ENCODE results near the gene CRELD2.
"Not testable (repeated sequence)": the region's sequence is repeated elsewhere in the genome, so short reads cannot be mapped to it uniquely, and the experiment has no call there.

The CRELD2 gene

DNA sequence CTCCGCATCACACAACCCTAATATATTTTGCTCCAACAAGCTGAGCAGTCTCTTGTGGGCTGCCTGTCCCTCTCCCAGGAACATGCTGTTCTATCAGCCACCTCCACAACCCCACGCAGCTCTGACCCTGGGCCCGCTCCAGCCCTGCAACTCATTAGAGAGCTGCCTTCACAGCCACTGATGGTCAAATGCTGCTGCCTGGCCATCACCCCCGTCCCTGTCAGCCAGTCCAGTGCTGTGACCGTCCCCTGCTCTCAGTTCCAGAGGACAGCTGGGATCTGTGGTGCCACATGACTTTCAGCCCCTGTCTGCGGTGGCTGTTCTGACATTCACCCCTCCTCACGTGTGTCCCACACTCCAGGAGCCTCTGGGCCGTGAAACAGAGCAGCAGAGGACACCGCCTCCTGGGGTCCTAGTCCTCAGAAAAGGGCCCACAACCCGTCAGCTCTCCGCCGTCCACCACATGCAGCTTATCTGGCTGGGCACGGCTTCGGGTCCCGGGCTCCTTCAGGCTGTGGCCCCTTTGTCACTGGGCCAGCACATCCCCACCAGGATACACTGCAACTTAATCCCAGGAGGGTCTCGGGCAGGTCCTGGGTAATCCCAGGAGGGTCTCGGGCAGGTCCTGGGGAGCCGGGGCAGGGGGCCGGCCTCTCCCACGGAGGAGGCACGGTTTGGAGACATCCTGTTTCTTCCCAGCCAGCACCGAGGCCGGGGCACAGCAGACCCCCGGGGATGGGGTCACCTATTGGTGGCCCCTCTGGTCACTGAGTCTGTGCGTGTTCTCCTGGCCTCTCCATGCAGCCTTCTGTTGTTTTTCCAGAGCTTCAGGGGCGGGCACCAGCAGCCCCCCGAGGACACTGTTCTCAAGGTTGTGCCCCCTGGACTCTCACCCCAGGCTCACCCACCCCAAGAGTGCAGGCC is 15.1 kb downstream of the CRELD2 start:
- no peak for DNase-seq

DNA sequence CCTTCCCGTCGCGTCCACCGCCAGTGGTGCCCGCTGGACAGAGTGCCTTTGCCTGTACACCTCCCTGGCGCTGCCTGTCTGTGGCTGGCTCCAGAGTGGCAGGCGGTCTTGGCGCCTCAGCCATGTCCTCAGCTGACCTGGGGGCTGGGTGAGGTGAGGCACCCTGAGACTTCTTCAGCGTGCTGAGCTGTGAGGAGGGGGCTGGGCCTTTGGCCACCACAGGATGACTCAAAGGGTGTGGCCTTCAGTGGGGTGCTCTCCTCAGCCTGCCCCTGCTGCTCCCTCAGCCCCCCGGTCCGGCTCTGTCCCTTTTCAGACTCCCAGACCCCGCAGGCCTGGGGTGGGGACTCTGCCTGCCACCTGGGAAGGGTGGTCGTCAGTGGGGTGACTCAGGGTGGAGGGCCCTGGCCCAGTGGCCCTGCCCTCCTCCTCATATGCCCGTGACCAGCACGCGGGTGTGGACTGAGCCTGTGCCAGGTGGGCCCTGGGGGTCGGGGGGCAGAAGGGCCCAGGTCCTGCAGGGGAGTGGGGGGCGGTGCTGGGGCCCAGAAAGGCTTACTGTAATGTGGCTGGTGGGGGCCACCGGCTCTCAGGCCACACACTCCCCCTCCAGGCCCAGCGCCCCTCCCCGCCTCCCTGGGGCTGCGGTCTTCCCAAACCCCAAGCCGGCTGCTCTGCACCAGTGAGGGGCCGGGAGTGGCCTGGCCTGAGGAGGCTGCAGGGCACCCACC is 15.9 kb downstream of the CRELD2 start:
- DNase-seq = no peak

DNA sequence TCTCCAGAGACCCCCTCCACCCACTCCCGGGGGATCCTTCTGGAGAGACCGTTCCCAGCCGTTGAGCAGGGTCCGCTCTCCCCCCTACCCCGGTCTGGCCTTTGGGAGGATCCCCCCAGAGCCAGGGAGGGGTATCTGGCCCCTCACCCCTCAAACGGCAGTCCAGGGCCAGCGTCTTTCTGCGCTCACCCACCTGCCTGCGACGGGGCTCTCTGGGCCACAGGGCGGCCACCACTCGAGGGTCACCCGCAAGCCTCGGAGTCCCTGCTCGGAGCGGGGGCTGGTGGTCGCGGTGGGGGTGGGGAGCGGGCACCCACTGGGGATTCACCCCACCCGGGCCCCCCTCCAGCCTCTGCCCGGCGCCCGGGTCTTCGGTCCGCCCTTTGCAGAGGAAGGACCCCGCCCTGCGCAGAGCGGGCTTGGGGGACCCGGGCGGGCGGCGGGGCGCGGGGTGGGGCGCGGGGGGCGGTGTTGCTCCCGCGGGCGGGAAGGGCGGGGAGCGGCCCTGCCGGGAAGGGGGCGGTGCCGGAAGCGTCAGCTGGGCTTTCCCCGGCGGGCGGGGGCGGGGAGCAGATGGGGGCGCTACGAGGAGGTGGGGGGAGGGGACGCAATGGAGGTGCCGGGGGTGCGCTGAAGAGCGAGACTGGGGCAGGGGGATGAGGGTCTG is 16.6 kb downstream of the CRELD2 start:
- DNase-seq = no peak

DNA sequence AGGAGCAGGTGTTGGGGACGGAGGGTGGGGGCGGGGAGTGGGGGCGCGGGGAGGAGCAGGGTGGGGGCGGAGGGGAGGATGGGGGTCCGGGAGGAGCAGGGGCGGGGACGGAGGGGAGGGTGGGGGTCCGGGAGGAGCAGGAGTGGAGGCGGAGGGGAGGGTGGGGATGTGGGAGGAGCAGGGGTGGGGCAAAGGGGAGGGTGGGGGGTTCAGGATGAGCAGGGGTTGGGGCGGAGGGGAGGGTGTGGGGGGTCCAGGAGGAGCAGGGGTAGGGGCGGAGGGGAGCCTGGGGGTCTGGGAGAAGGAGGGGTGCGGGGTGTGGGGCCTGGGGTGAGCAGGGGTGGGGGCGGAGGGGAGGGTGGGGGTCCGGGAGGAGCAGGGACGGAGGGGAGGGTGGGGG is 17.1 kb downstream of the CRELD2 start:
- DNase-seq = no peak

DNA sequence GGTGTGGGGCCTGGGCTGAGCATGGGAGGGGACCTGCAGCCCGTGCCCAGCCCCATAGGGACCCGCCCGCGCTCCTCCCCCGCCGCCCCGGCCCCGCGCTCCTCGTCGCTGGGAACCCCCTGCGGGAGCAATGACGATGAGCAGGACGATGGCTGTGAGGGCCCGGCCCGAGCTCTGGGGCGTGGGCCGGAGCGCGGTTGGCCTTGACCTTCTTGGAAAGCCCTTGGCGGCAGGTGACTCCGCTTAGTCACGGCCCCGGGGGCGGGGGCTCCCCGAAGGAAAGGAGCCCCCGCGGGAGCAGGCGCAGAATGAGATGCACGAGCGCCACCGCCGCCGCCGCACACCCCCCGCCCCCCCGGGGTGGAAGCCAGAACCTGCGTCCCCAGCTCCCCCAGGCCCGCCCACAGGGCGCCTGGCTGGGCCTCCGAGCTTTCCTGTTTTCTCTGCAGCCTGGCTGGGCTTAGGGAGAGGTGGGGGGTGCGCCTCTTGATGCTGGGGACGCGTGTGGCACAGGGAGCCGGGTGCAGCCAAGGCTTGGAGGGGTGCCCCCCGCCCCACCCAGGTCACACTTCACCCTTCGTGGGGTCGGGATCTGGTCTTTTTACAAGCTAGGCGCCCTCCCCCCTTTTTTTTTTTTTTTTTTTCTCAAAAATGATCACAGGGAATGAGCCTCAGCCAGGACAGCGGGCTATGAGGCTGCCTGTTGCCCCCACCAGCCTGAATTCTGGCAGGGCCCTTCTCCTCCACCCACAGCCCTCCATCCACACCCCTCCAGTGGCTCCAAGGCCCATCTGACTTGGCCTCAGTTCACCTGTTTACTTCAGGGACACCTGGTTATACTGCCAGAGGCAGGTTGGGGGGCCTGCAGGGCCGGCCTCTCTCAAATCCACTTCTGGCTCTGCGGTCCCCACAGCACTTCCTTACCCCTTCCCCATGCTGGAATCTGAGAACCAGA is 17.9 kb downstream of the CRELD2 start:
- DNase-seq = peak; percentile 60

DNA sequence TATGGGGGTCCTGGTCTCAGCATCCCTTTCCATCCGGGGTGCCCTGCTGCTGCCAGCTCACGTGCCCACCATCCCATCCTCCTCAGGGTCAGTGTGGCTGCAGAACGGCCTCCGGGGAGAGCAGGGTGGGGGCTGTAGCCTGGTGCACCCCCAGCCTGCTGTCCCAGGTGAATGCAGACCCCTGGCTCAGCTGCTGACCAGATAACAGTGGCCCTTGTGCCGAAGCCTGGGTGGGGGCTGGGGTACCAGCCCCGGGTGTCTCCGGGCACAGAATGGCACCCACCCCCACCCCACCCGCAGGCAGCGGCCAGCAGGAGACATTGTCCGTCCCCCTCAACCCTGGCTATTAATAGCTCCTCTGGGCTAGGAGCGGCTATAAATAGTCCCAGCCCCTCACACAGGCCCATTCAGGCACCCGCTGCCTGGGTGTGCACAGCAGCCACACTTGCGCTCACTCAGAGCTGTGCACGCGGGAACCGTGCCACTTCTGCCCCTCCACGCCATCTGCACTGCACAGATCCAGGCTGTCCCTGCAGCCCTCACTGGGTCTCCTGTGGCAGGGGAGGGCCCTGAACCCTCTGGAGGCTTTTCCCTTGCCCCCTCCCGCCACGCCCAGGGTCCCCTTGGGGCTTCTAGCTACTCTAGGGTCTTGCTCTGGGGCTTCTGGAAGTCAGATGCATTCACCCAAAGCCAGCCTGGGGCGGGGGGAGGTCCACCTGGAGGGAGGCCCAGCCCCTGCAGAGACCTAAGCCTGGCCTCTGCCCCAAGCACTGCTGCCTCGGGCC is 18.7 kb downstream of the CRELD2 start:
- no peak for DNase-seq

DNA sequence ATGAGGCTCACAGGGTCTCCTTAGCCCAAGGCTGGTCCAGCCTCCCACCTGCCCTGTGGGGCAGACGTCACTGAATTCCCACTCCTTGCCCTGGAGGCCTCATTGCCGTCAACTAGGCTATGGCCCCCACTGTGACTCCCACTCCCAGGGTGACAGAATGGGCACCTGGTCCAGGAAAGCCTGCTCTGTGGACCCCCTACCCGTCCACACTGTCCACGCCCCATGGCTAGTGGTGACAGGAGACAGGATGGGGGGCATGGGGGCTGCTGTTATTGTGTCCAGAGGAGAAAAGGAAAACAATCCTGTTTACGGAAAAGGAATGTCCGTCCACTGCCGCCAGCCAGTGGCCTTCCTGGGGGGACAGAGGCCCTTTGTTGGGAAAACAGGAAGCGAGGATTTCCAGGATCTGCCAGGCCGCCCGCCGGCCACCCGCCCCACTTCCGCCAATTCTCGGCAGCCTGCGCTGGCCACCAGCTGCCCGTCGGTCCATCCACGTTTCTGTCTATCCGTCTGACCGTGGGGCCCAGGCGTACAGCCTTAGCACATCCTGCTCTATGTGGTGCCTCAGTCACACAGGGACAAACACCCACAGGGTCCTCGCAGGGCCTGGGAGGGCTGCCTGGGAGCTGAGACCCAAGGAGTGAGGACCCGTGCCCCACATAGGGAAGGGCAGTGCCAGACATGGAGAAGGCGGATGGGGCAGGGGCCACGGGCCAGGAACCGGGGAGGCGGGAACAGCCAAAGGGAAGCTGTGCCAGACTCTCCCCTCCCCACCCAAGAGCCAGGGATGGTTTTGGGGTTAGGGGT is 19.5 kb downstream of the CRELD2 start:
- DNase-seq = no peak

DNA sequence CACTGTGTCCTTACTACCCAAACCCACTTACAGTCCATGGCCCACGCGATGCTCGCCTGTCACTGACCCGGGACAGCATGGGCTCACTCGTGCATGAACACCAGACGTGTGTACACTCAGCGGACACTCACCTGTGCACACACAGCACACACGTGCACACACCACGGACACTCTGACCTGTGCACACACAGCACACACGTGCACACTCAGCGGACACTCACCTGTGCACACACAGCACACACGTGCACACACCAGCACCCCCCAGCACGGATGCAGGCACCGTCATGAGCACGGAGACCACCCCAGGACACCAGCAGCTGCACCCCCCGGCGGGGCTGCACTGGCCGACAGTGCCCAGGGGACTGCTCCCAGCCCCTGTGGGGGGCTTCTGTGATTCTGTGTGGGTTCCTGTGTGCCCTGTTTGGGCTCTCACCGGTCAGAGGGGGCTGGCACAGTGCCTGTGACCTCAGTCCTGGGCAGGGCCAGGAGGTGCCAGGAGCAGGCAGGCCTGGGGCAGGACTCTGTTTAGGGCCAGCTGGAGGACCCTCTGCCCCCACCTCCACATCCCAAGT is 20.2 kb downstream of the CRELD2 start:
- DNase-seq = no peak

DNA sequence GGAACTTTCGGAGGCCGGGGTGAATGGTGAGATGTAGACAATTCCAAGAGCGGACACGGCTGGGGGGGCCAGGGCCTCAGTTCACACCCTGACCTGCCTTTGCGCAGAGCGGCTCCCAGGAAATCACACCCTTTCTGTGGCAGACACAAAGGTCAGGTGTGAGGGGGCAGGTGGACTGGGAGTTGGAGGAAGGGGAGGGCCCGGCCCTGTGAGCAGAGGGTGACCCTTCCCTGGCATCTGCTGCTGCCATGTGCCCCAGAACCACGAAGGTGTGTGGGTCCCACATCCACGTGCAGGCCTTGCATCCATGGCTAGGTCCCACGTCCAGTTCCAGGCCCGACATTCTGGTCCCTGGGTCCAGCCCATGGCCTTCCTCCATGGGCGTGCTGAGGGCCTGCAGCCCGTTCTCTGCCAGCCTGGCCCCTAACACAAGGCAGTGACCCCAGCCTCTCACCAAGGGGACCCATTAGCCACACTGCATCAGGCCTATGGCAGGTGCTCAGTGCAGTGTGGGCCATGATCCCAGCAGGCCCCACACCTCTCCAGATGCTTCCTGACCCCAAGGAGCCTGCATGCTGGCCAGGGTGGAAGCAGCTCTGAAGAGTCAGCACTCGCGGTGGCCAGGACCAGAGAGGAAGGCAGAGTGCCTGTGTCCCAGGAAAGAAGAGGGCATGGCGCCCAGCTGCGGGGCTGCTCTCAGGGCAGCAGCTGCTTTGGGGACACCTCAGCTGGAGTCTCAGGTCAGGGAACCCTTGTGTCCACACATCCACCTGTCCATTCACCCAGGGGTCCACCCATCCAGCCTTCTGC is 23.3 kb downstream of the CRELD2 start:
- DNase-seq = no peak

DNA sequence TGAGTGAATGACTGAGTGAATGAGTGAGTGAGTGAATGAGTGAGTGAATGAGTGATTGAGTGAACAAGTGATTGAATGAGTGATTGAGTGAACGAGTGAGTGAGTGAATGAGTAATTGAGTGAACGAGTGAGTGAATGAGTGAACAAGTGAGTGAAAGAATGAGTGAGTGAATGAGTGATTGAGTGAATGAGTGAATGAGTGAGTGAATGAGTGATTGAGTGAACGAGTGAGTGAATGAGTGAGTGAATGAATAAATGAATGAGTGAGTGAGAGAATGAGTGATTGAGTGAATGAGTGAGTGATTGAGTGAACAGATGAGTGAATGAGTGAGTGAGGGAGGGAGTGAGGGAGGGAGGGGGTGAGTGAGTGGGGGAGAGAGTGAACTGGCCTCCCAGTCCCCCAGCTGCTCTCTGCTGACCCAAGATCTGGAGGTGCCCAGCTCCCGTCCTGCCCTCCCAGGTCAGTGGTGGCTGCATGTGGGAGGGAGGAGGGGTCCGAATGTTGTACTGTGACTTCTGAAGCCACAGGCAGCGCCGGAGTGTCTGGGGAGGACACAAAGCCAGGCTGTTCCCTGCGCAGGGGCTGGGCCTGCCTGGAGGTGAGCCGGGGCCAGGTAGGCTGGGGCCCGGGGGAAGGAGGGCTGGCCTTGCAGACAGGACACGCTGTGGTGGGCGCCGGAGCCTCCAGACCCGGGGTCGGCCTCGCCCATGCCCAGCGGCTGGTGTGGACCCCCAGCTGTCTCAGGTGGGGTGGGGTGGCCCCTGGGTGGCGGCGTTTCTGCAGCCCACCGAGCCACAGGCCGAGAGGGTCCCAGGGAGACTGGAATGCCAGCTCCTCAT is 24.4 kb downstream of the CRELD2 start:
- DNase-seq = no peak

DNA sequence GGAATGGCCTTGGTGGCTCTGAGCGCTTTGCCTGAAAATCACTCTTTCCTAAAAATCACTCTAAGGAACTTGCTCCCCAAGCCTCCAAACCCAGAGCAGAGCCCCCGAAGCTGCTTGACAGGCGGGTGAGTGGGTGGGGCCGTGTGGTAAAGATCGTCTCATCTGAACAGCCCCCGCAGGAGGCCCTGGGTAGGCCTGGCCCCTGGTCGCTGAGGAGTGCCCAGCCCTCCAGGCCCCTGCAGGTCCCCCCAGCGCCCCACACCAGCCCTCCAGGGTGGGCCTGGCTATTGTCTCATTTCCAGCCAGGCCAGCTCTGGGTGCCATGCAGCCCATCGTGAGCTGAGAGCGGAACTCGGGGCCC is 25.0 kb downstream of the CRELD2 start:
- DNase-seq = no peak

DNA sequence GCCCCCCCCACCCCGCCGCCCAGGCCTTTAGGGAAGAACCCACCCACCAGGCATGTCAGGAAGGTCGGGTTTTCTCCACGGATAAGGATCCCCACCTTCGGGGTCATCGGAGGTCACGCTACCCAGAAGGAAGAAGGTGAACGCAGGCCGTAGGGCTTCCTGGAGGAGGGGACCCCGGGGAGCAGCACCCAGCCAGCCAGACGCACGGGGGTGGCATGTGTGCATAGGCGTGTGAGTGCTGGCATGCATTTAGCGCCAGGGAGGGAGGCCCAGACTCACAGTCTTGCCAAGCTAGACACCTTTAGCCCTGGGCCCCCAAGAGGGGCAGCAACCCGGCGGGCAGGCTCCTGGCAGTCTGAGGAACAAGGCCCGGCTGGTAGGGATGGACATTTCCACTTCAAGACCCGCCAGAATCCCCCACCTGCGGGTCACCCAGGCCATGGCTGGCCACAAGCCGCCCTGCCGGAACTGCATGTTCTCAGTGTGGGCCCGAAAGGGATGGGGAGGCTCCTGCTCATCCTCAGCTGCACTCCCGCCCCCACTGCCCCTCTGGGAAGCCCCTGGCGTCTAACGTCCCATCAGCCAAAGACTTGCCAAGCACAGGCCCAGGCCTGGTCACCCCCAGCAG is 25.5 kb downstream of the CRELD2 start:
- DNase-seq = no peak

DNA sequence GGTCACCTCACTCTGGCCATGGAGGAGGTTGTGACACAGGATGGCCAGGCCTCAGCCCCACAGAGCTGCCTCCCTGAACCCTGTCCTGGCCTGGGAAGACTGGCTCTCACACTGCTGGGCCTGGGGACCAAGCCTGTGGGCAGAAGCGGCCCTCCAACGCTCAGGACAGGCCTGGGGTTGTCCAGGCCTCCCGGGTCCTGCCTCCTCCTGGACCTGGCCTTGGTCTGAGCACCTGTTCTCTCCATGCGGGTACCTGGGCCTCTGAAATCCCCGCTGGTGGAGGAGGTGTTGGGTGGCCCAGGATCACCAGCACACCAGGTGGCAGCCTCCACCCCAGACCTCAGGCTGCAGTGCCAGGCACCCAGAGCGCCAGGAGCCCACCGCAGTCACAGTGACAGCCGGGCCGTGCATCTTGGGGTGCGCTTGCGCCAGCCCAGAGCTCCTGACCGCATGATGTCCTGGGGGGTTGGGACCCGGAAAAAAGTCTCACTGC is 26.0 kb downstream of the CRELD2 start:
- DNase-seq = no peak

DNA sequence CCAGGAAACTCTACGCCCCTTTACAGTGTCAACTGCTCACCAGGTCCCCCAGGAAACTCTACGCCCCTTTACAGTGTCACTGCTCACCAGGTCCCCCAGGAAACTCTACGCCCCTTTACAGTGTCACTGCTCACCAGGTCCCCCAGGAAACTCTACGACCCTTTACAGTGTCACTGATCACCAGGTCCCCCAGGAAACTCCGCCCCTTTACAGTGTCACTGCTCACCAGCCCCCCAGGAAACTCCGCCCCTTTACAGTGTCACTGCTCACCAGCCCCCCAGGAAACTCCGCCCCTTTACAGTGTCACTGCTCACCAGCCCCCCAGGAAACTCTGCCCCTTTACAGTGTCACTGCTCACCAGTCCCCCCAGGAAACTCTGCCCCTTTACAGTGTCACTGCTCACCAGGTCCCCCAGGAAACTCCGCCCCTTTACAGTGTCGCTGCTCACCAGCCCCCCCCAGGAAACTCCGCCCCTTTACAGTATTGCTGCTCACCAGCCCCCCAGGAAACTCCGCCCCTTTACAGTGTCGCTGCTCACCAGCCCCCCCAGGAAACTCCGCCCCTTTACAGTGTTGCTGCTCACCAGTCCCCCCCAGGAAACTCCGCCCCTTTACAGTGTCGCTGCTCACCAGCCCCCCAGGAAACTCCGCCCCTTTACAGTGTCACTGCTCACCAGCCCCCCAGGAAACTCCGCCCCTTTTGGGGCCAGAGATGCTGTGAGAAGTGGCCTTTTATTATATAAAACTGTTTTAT is 26.8 kb downstream of the CRELD2 start:
- DNase-seq = not testable (repeated sequence)

DNA sequence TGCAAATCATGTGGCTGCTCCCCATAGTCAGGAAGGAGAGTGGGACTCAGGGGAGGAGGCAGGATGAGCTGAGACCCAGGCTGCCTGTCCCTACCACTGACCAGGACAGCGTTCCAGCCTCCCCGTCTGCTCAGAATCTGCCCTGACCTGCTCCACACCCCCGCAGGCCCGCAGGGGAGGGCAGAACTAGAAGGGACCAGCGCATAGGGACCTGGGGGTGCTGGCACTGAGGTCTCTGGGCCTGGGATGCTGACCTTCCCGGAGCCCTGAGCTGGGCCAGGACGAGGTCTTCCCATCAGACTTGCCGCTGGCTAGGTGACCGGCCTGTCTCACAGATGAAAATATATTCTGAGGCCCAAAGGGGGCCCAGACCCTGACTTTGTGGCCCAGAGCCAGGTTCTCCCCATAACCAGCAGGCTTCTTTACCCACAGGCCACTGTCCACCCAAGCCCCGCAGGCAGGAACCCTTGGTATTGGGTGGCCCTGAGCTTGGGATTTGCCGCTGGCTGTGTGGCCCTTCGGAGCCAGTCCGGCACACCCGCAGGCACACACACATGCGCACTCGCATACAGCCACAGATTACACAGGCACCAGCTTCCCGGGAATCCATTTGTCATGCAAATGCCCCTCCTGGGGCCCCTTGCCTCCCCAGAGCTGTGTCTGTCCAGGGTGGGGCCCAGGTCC is 28.3 kb downstream of the CRELD2 start:
- no peak for DNase-seq

DNA sequence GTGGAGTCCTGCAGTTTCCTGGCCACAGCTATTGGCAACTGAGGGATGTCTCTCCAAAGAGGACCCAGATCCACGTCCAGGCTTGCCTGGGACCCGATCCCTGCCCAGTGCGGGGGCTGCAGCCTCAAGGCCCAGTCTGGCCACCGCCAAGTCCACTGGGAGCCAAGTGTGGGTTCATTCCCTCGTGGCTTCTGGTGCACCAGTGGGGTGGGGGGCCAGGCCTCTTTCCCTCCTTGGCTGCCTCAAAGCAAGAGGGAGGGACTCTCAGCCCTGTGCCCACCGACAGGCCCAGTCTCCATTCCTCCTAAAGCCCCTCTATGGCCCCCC is 28.8 kb downstream of the CRELD2 start:
- DNase-seq = no peak
